GM12891 (cell line): ENCODE measurements around the gene CAPS2.

Source experiments
- POLR2A ChIP-seq: IDR thresholded peaks from 2 replicates; pipeline ENCODE4 v1.6.1; 2011; ENCODE audit warnings: low read depth, low read length, control low read depth
- POLR2AphosphoS5 ChIP-seq: IDR thresholded peaks from 2 replicates; pipeline ENCODE4 v1.6.1; 2011; ENCODE audit warnings: low read depth, low read length, control low read depth
- POU2F2 ChIP-seq: IDR thresholded peaks from 2 replicates; pipeline ENCODE4 v1.6.1; 2011; ENCODE audit warnings: low read depth, mild to moderate bottlenecking, control low read depth, low read length, moderate library complexity
- TAF1 ChIP-seq: IDR thresholded peaks from 2 replicates; pipeline ENCODE4 v1.6.1; 2011; ENCODE audit warnings: low read depth, low read length, control low read depth

- no peak for TF ChIP-seq POLR2AphosphoS5
- 0 out of 2 replicates have a peak, but pooled peaks have one; percentile 4 for TF ChIP-seq POU2F2
- TF ChIP-seq TAF1, result no peak
- no peak for TF ChIP-seq POLR2A
Observed at GRCh38 chr12:75334384-75335030, 4.4 kb upstream of the CAPS2 start, which contains the start of gene GLIPR1L1.
